TTC549 (cell line): ENCODE data around the gene CTBP2.

ENCODE experiments used
- FAIRE-seq: peaks from 2 replicates; lab custom pipeline; 2012; peaks lifted over from hg19 to GRCh38; lab: Jason Lieb, UNC

Gene CTBP2

GRCh38 chr10:125144693-125145623, 15.4 kb downstream of the CTBP2 start:
- FAIRE-seq: no peak

GRCh38 chr10:125144206-125144605, 16.2 kb downstream of the CTBP2 start:
- no peak for FAIRE-seq

GRCh38 chr10:125142946-125143345, 17.4 kb downstream of the CTBP2 start:
- no peak for FAIRE-seq

- no peak for FAIRE-seq
Observed at GRCh38 chr10:125141860-125142484, 18.4 kb downstream of the CTBP2 start.

- FAIRE-seq: no peak
Observed at GRCh38 chr10:125141150-125141859, 19.1 kb downstream of the CTBP2 start.

GRCh38 chr10:125140151-125140550, 20.2 kb downstream of the CTBP2 start:
- FAIRE-seq: no peak

- no peak for FAIRE-seq
Observed at GRCh38 chr10:125137601-125138438, 22.5 kb downstream of the CTBP2 start.

- no peak for FAIRE-seq
Observed at GRCh38 chr10:125136087-125136486, 24.3 kb downstream of the CTBP2 start.

- no peak for FAIRE-seq
Observed at GRCh38 chr10:125135771-125136035, 24.7 kb downstream of the CTBP2 start.

- no peak for FAIRE-seq
Observed at GRCh38 chr10:125134916-125135770, 25.2 kb downstream of the CTBP2 start.

GRCh38 chr10:125134483-125134848, 25.9 kb downstream of the CTBP2 start:
- no peak for FAIRE-seq

GRCh38 chr10:125133696-125134482, 26.5 kb downstream of the CTBP2 start:
- no peak for FAIRE-seq

- no peak for FAIRE-seq
Observed at GRCh38 chr10:125132344-125132743, 28.0 kb downstream of the CTBP2 start.

- FAIRE-seq: no peak
Observed at GRCh38 chr10:125130916-125131315, 29.4 kb downstream of the CTBP2 start.

- no peak for FAIRE-seq
Observed at GRCh38 chr10:125130260-125130659, 30.1 kb downstream of the CTBP2 start.

- no peak for FAIRE-seq
Observed at GRCh38 chr10:125129076-125129458, 31.3 kb downstream of the CTBP2 start.

- FAIRE-seq: no peak
Observed at GRCh38 chr10:125128397-125129075, 31.8 kb downstream of the CTBP2 start.

- no peak for FAIRE-seq
Observed at GRCh38 chr10:125127986-125128385, 32.4 kb downstream of the CTBP2 start.

- no peak for FAIRE-seq
Observed at GRCh38 chr10:125127110-125127509, 33.3 kb downstream of the CTBP2 start.
